Suppressor macrophage treated with lipopolysaccharide for 4 hours (primary cell): ENCODE data around the gene VSX1.
A peak's percentile ranks its signal among the peaks of the same experiment; 100 is the strongest.

Experiments
- DNase-seq: peaks from one replicate; pipeline ENCODE4 v3.0.0-alpha.2; 2020

Gene VSX1

GRCh38 chr20:25038591-25039015 lies 43.3 kb downstream of the VSX1 start:
- DNase-seq: no peak

GRCh38 chr20:25038103-25038410 lies 43.9 kb downstream of the VSX1 start:
- DNase-seq: peak; percentile 15

- no peak for DNase-seq
Measured at GRCh38 chr20:25037288-25038102, 44.4 kb downstream of the VSX1 start.

GRCh38 chr20:25036331-25036936 lies 45.5 kb downstream of the VSX1 start:
- no peak for DNase-seq

GRCh38 chr20:25035921-25036320 lies 46.0 kb downstream of the VSX1 start:
- DNase-seq: no peak

GRCh38 chr20:25033924-25034300 lies 48.0 kb downstream of the VSX1 start:
- no peak for DNase-seq

GRCh38 chr20:25033265-25033923 lies 48.5 kb downstream of the VSX1 start:
- DNase-seq: no peak

- DNase-seq: no peak
Measured at GRCh38 chr20:25032478-25033264, 49.3 kb downstream of the VSX1 start.

GRCh38 chr20:25032065-25032477 lies 49.9 kb downstream of the VSX1 start:
- DNase-seq: no peak

- DNase-seq: no peak
Measured at GRCh38 chr20:25031241-25031640, 50.7 kb downstream of the VSX1 start.

- DNase-seq: no peak
Measured at GRCh38 chr20:25030649-25031207, 51.2 kb downstream of the VSX1 start.

- no peak for DNase-seq
Measured at GRCh38 chr20:25030007-25030648, 51.8 kb downstream of the VSX1 start.

GRCh38 chr20:25025986-25026605 lies 55.8 kb downstream of the VSX1 start:
- DNase-seq: peak; percentile 6
